Spleen (tissue), 7 donors: ENCODE measurements around the gene TBL1XR1.

ENCODE experiments used
- CTCF ChIP-seq, 11 experiments: fragments of 200-600 bp in 7 of 11; fragments of 450-650 bp in 4 of 11; sonication (generic) in 4 of 11; IDR thresholded peaks in 8 of 11; conservative IDR thresholded peaks in 3 of 11; 1 replicate in 7 of 11; 2 replicates in 4 of 11; pipeline versions ENCODE4 v1.4.0 to v1.8.0; 2016 to 2021; ENCODE audit warnings: antibody characterized with exemption in 11 of 11, inconsistent platforms in 4 of 11, mild to moderate bottlenecking in 1 of 11
- POLR2A ChIP-seq, 3 donors: fragments of 450-650 bp; IDR thresholded peaks; one replicate each; pipeline ENCODE4 v1.5.1; 2017; ENCODE audit warnings: antibody characterized with exemption in 3 of 3, mild to moderate bottlenecking in 1 of 3
- POLR2AphosphoS5 ChIP-seq, 3 donors: sonication (generic); formaldehyde crosslinking; IDR thresholded peaks; one replicate each; pipeline ENCODE4 v1.5.1; 2017; ENCODE audit warnings: antibody characterized with exemption in 3 of 3
- donor health status: DM: no; HTN: no; CAD: no; lungs with moderate emphysema.
- donor health status: DM: no; HTN: no; CAD: no.
- donor health status: DM: no; HTN: no; CAD: no.

- TF ChIP-seq CTCF (IDR thresholded peaks at IDR 0.05 in 8 of 11, conservative IDR thresholded peaks at IDR 0.05 in 3 of 11): no peak
- TF ChIP-seq POLR2AphosphoS5 (IDR thresholded peaks at IDR 0.05): no peak
- no peak for TF ChIP-seq POLR2A (IDR thresholded peaks at IDR 0.05)
These were observed 155.3 kb downstream of the TBL1XR1 start for GRCh38 chr3:177041730-177042551.
